GM12878 (cell line): Measurements from ENCODE around the gene SLCO1A2.

Experiments
- CREM ChIP-seq: IDR thresholded peaks from 2 replicates; pipeline ENCODE4 v1.6.1; 2014; ENCODE audit warnings: antibody characterized with exemption, low read depth
- CTCF ChIP-seq, 3 experiments: IDR thresholded peaks in 2 of 3; conservative IDR thresholded peaks in 1 of 3; 2 replicates each; pipeline ENCODE4 v1.5.1; 2011; ENCODE audit warnings: low read depth in 3 of 3, low read length in 3 of 3, mild to moderate bottlenecking in 3 of 3, control low read depth in 2 of 3, moderate library complexity in 2 of 3, inconsistent platforms in 1 of 3, mixed read lengths in 1 of 3; ENCODE audit not compliant: control insufficient read depth in 2 of 3, insufficient read depth in 1 of 3; ENCODE audit errors: extremely low read depth in 1 of 3
- NRF1 ChIP-seq: conservative IDR thresholded peaks from 2 replicates; pipeline ENCODE4 v1.6.1; 2011; ENCODE audit warnings: mild to moderate bottlenecking, low read depth, low read length, improper control_type of control experiment
- POLR2A ChIP-seq: IDR thresholded peaks from 2 replicates; pipeline ENCODE4 v1.6.1; 2011; ENCODE audit warnings: low read depth, mild to moderate bottlenecking, low read length
- RELB ChIP-seq: fragments of 450-650 bp; IDR thresholded peaks from 2 replicates; pipeline ENCODE4 v1.6.1; 2017; ENCODE audit warnings: low read depth, mild to moderate bottlenecking, moderate library complexity
- REST ChIP-seq: IDR thresholded peaks from 2 replicates; pipeline ENCODE4 v1.6.1; 2012; ENCODE audit warnings: mild to moderate bottlenecking, low read depth, low read length
- TAF1 ChIP-seq: IDR thresholded peaks from 2 replicates; pipeline ENCODE4 v1.6.1; 2011; ENCODE audit warnings: mild to moderate bottlenecking, low read depth, low read length, borderline replicate concordance
- TCF3 ChIP-seq: IDR thresholded peaks from 2 replicates; pipeline ENCODE4 v1.6.1; 2012; ENCODE audit warnings: low read depth, mild to moderate bottlenecking, low read length, borderline replicate concordance; ENCODE audit not compliant: insufficient read depth
- ZNF274 ChIP-seq: IDR thresholded peaks from one replicate; pipeline ENCODE4 v1.8.0; 2011; ENCODE audit not compliant: insufficient read length, insufficient read depth

GRCh38 chr12:21296348-21296747 lies 38.4 kb downstream of the SLCO1A2 start:
- TF ChIP-seq TAF1 (no peak), RELB (no peak), CREM (no peak), NRF1 (no peak), TCF3 (no peak), REST (no peak), CTCF (IDR thresholded peaks at IDR 0.05 in 2 of 3, conservative IDR thresholded peaks at IDR 0.05 in 1 of 3; ENCODE audit: control insufficient read depth in 2 of 3, extremely low read depth in 1 of 3, insufficient read depth in 1 of 3, low read depth in 3 of 3, low read length in 3 of 3) (no peak), POLR2A (no peak), ZNF274 (no peak)
